HEK293T (cell line): ENCODE results near the gene VWA5A.

Experiments
- FOXA1 ChIP-seq: fragments of 450-650 bp; IDR thresholded peaks from 2 replicates; pipeline ENCODE4 v1.6.1; 2016; ENCODE audit warnings: mild to moderate bottlenecking
- FOXM1 ChIP-seq: fragments of 450-650 bp; IDR thresholded peaks from 2 replicates; pipeline ENCODE4 v1.6.1; 2017; ENCODE audit warnings: mild to moderate bottlenecking, borderline replicate concordance
- HDGF ChIP-seq: fragments of 450-650 bp; IDR thresholded peaks from 2 replicates; pipeline ENCODE4 v1.6.1; 2017; ENCODE audit warnings: antibody characterized with exemption, borderline replicate concordance

- TF ChIP-seq FOXM1: no peak
- no peak for TF ChIP-seq FOXA1
- TF ChIP-seq HDGF: no peak
Measured at GRCh38 chr11:124115782-124116616, 749 bp downstream of the VWA5A start.
